H1 (cell line): Measurements from ENCODE around the gene SMC3. TPM values are rescaled to one million over a fixed set of nuclear protein-coding genes. Genes with fewer than 3 reads are reported as not detected.

ENCODE experiments used
- ASH2L ChIP-seq: fragments of 200-600, 300-600 bp; sonication (generic); IDR thresholded peaks from one replicate; pipeline ENCODE4 v1.7.1; 2017; ENCODE audit warnings: low read length
- ATF2 ChIP-seq: IDR thresholded peaks from 2 replicates; pipeline ENCODE4 v1.6.1; 2012; ENCODE audit warnings: low read length, inconsistent platforms
- BACH1 ChIP-seq: IDR thresholded peaks from 2 replicates; pipeline ENCODE4 v1.6.1; 2012; ENCODE audit warnings: low read length, improper control_type of control experiment
- BRCA1 ChIP-seq: IDR thresholded peaks from 2 replicates; pipeline ENCODE4 v1.6.1; 2012; ENCODE audit warnings: low read depth, low read length, improper control_type of control experiment
- CBX5 ChIP-seq: fragments of 300-800, 300-1000 bp; sonication (generic); IDR thresholded peaks from 2 replicates; pipeline ENCODE4 v1.7.1; 2016; ENCODE audit warnings: antibody characterized with exemption, low read length, low read depth
- CHD1 ChIP-seq: IDR thresholded peaks from 2 replicates; pipeline ENCODE4 v1.6.1; 2012; ENCODE audit warnings: low read depth, low read length, improper control_type of control experiment
- EGR1 ChIP-seq: IDR thresholded peaks from 2 replicates; pipeline ENCODE4 v1.6.1; 2011; ENCODE audit warnings: low read depth, low read length, borderline replicate concordance
- EZH2 ChIP-seq: fragments of 200-600 bp; sonication (generic); IDR thresholded peaks from 2 replicates; pipeline ENCODE4 v1.7.1; 2012; ENCODE audit warnings: low read depth, mild to moderate bottlenecking, moderate library complexity, low read length, inconsistent platforms; ENCODE audit not compliant: severe bottlenecking
- FOSL1 ChIP-seq: IDR thresholded peaks from 2 replicates; pipeline ENCODE4 v1.6.1; 2011; ENCODE audit warnings: mild to moderate bottlenecking, low read depth, low read length, moderate library complexity; ENCODE audit not compliant: insufficient read depth
- JUN ChIP-seq: IDR thresholded peaks from 2 replicates; pipeline ENCODE4 v1.6.1; 2011; ENCODE audit warnings: low read depth, mild to moderate bottlenecking, improper control_type of control experiment, low read length
- PHF8 ChIP-seq: fragments of 200-600 bp; sonication (generic); conservative IDR thresholded peaks from 2 replicates; pipeline ENCODE4 v1.7.1; 2012; ENCODE audit warnings: low read depth, mild to moderate bottlenecking, inconsistent platforms, low read length, moderate library complexity
- RNF2 ChIP-seq: fragments of 200-900, 300-1000 bp; sonication (generic); IDR thresholded peaks from 2 replicates; pipeline ENCODE4 v1.7.1; 2016; ENCODE audit warnings: borderline replicate concordance, low read depth, mild to moderate bottlenecking, antibody characterized with exemption, low read length; ENCODE audit not compliant: poor library complexity, severe bottlenecking; ENCODE audit errors: missing control alignments
- RXRA ChIP-seq: IDR thresholded peaks from 2 replicates; pipeline ENCODE4 v1.6.1; 2011; ENCODE audit warnings: low read depth, mild to moderate bottlenecking, low read length, moderate library complexity; ENCODE audit not compliant: insufficient read depth
- SIRT6 ChIP-seq: IDR thresholded peaks from one replicate; pipeline ENCODE4 v1.7.1; 2012; ENCODE audit warnings: low read length, inconsistent platforms
- SRF ChIP-seq: IDR thresholded peaks from 2 replicates; pipeline ENCODE4 v1.6.1; 2011; ENCODE audit warnings: mild to moderate bottlenecking, low read depth, low read length, moderate library complexity
- YY1 ChIP-seq: IDR thresholded peaks from 2 replicates; pipeline ENCODE4 v1.6.1; 2011; ENCODE audit warnings: low read depth, mild to moderate bottlenecking, low read length
- ZNF274 ChIP-seq: IDR thresholded peaks from 2 replicates; pipeline ENCODE4 v1.7.0; 2012; ENCODE audit warnings: low read length, borderline replicate concordance; ENCODE audit errors: extremely low read depth
- polyA plus RNA-seq, 7 experiments: library from polyadenylated mRNA; depleted of rRNA in 3 of 7; stranded (reverse) in 5 of 7; unstranded in 2 of 7; fragments of >200 nt in 5 of 7; fragments of 200-250 nt in 2 of 7; gene quantifications; 1 replicate in 5 of 7; 2 replicates in 1 of 7; 4 replicates in 1 of 7; pipeline versions ENCODE4 v1.2.1 to v1.2.3, GENCODE V29; 2011 to 2013; ENCODE audit warnings: missing spikeins in 2 of 7, mixed read lengths in 2 of 7
- total RNA-seq: library from RNA; stranded (reverse); fragmentation: NEBNext Ultra II Directional; extraction: Animal tissue kit (Norgen Biotek cat#: 25700); gene quantifications from 2 replicates; pipeline ENCODE4 v1.2.1, GENCODE V29; 2021
- TF ChIP-seq, protein P1 (sequence below): IDR thresholded peaks from 2 replicates; pipeline ENCODE4 v1.6.1; 2012; ENCODE audit warnings: inconsistent platforms

The SMC3 gene
- total and polyA plus RNA-seq, 2 of the 8 experiments (the other 6 are each of a cell fraction or from before 2014, with no cell fraction given), result 12.7 to 93.4 TPM

- TF ChIP-seq, protein P1, sequence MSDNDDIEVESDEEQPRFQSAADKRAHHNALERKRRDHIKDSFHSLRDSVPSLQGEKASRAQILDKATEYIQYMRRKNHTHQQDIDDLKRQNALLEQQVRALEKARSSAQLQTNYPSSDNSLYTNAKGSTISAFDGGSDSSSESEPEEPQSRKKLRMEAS, result peak; percentile 98
- TF ChIP-seq YY1 (peak; percentile 95), ASH2L (peak; percentile 64), SIRT6 (no peak), CBX5 (no peak), ZNF274 (no peak), RXRA (no peak), FOSL1 (no peak), SRF (no peak), PHF8 (peak; percentile 92), EGR1 (peak; percentile 6; the same call in 1 of the 2 replicates), ATF2 (peak; percentile 80; the same call in 1 of the 2 replicates), BRCA1 (peak; percentile 49; the same call in 1 of the 2 replicates), BACH1 (no peak; the same call in 1 of the 2 replicates), RNF2 (no peak), CHD1 (peak; percentile 96), JUN (no peak), EZH2 (no peak)
Observed at GRCh38 chr10:110567201-110568054, at the start of gene SMC3 (continued).
